H4 (cell line): ENCODE results near the gene PTPRD. TPM values are rescaled to one million over a fixed set of nuclear protein-coding genes. Genes with fewer than 3 reads are reported as not detected.

Experiments used
- DNase-seq: peaks from one replicate; pipeline ENCODE4 v3.0.0-alpha.2; 2015; ENCODE audit warnings: low spot score
- total RNA-seq: library from RNA; depleted of rRNA; stranded (reverse); fragments of >200 nt; shearing (Covaris generic); gene quantifications from 2 replicates; pipeline ENCODE4 v1.2.3, GENCODE V29; 2014

PTPRD gene
- total RNA-seq, 1 experiment from 2014 or later, result 3.8 TPM

GRCh38 chr9:8779478-8779877, 1833.3 kb downstream of the PTPRD start:
- DNase-seq, result no peak

- DNase-seq, result no peak
These were observed 1834.4 kb downstream of the PTPRD start for GRCh38 chr9:8778356-8778755.

GRCh38 chr9:8772302-8772701, 1840.5 kb downstream of the PTPRD start:
- no peak for DNase-seq

- DNase-seq, result no peak
These were observed 1843.6 kb downstream of the PTPRD start for GRCh38 chr9:8769153-8769552.

GRCh38 chr9:8766096-8766495, 1846.7 kb downstream of the PTPRD start:
- DNase-seq, result no peak

- DNase-seq, result no peak
These were observed 1848.8 kb downstream of the PTPRD start for GRCh38 chr9:8764051-8764450.

- DNase-seq, result no peak
These were observed 1850.2 kb downstream of the PTPRD start for GRCh38 chr9:8762479-8763085.

- no peak for DNase-seq
These were observed 1852.6 kb downstream of the PTPRD start for GRCh38 chr9:8760000-8760767.

- DNase-seq, result no peak
These were observed 1854.9 kb downstream of the PTPRD start for GRCh38 chr9:8757881-8758280.

- no peak for DNase-seq
These were observed 1858.1 kb downstream of the PTPRD start for GRCh38 chr9:8754751-8755150.

- DNase-seq, result no peak
These were observed 1861.3 kb downstream of the PTPRD start for GRCh38 chr9:8751406-8751930.

- no peak for DNase-seq
These were observed 1862.2 kb downstream of the PTPRD start for GRCh38 chr9:8750639-8751051.

- no peak for DNase-seq
These were observed 1867.5 kb downstream of the PTPRD start for GRCh38 chr9:8745347-8745746.

GRCh38 chr9:8738945-8739344, 1873.9 kb downstream of the PTPRD start:
- DNase-seq, result no peak

GRCh38 chr9:8736805-8737204, 1876.0 kb downstream of the PTPRD start:
- DNase-seq, result no peak

- no peak for DNase-seq
These were observed 1878.0 kb downstream of the PTPRD start for GRCh38 chr9:8734760-8735159.

- DNase-seq, result peak; percentile 36
These were observed 1879.5 kb downstream of the PTPRD start for GRCh38 chr9:8733131-8733954.

- no peak for DNase-seq
These were observed 1880.3 kb downstream of the PTPRD start for GRCh38 chr9:8732367-8733075.

GRCh38 chr9:8730618-8731017, 1882.2 kb downstream of the PTPRD start:
- DNase-seq, result peak; percentile 22

- DNase-seq, result no peak
These were observed 1883.9 kb downstream of the PTPRD start for GRCh38 chr9:8728910-8729309.

- DNase-seq, result no peak
These were observed 1885.6 kb downstream of the PTPRD start for GRCh38 chr9:8727191-8727590.

- no peak for DNase-seq
These were observed 1886.1 kb downstream of the PTPRD start for GRCh38 chr9:8726692-8727091.
